ENCODE data around the gene C8A.

The C8A gene

GRCh38 chr1:56837244-56837939 lies 17.2 kb upstream of the C8A start:
- no peak for DNase-seq

- DNase-seq = no peak
Observed at GRCh38 chr1:56838759-56839158, 15.8 kb upstream of the C8A start.

- no peak for DNase-seq
Observed at GRCh38 chr1:56843544-56843943, 11.1 kb upstream of the C8A start.

GRCh38 chr1:56844545-56845136 lies 10.0 kb upstream of the C8A start:
- DNase-seq = no peak

- DNase-seq = no peak
Observed at GRCh38 chr1:56845343-56845742, 9.3 kb upstream of the C8A start.

GRCh38 chr1:56849750-56850149 lies 4.8 kb upstream of the C8A start:
- no peak for DNase-seq

GRCh38 chr1:56850411-56850810 lies 4.2 kb upstream of the C8A start:
- no peak for DNase-seq

GRCh38 chr1:56850922-56851321 lies 3.7 kb upstream of the C8A start:
- no peak for DNase-seq

- DNase-seq = no peak
Observed at GRCh38 chr1:56852476-56852875, 2.1 kb upstream of the C8A start.

- no peak for DNase-seq
Observed at GRCh38 chr1:56855190-56855589, 593 bp downstream of the C8A start.

- DNase-seq = no peak
Observed at GRCh38 chr1:56856186-56856585, 1.6 kb downstream of the C8A start.

GRCh38 chr1:56859287-56859686 lies 4.7 kb downstream of the C8A start:
- DNase-seq = no peak

GRCh38 chr1:56863265-56863992 lies 8.8 kb downstream of the C8A start:
- DNase-seq = no peak

GRCh38 chr1:56864430-56864829 lies 9.8 kb downstream of the C8A start:
- DNase-seq = no peak

GRCh38 chr1:56866656-56867055 lies 12.1 kb downstream of the C8A start:
- DNase-seq = no peak

GRCh38 chr1:56867491-56867890 lies 12.9 kb downstream of the C8A start:
- no peak for DNase-seq

GRCh38 chr1:56868761-56869160 lies 14.2 kb downstream of the C8A start:
- no peak for DNase-seq

- DNase-seq = no peak
Observed at GRCh38 chr1:56872597-56872996, 18.0 kb downstream of the C8A start.

- DNase-seq = no peak
Observed at GRCh38 chr1:56873213-56873612, 18.6 kb downstream of the C8A start.

- no peak for DNase-seq
Observed at GRCh38 chr1:56874689-56875088, 20.1 kb downstream of the C8A start.

GRCh38 chr1:56877973-56878372 lies 23.4 kb downstream of the C8A start:
- DNase-seq = no peak

- DNase-seq = no peak
Observed at GRCh38 chr1:56880774-56881173, 26.2 kb downstream of the C8A start.

GRCh38 chr1:56881417-56881816 lies 26.8 kb downstream of the C8A start:
- DNase-seq = no peak

GRCh38 chr1:56890229-56890628 lies 35.6 kb downstream of the C8A start:
- no peak for DNase-seq

Measured in suppressor macrophage (primary cell).